Spinal cord (tissue), 10 donors: Measurements from ENCODE around the gene MEX3A. TPM values are rescaled to one million over a fixed set of nuclear protein-coding genes. Genes with fewer than 3 reads are reported as not detected.
A peak's percentile ranks its signal among the peaks of the same experiment; 100 is the strongest.
"Not testable (repeated sequence)": the region's sequence is repeated elsewhere in the genome, so short reads cannot be mapped to it uniquely, and the experiment has no call there.

Experiments used
- DNase-seq, 6 donors: peaks; one replicate each; pipeline versions ENCODE4 v3.0.0 to v3.0.0-alpha.2; 2013 to 2015; ENCODE audit warnings: low spot score in 6 of 6, low read depth in 4 of 6
- H3K27ac ChIP-seq: one replicate; pipeline ENCODE4 v1.5.1; 2013; ENCODE audit warnings: low read depth, low read length, control low read depth
- H3K27me3 ChIP-seq: one replicate; pipeline ENCODE4 v1.6.1; 2013; ENCODE audit warnings: low read length; ENCODE audit not compliant: control insufficient read depth, insufficient read depth
- H3K36me3 ChIP-seq: one replicate; pipeline ENCODE4 v1.6.1; 2013; ENCODE audit warnings: low read length; ENCODE audit not compliant: control insufficient read depth, insufficient read depth
- H3K4me1 ChIP-seq: one replicate; pipeline ENCODE4 v1.6.1; 2013; ENCODE audit warnings: low read length; ENCODE audit not compliant: control insufficient read depth, insufficient read depth
- H3K4me3 ChIP-seq: one replicate; pipeline ENCODE4 v1.5.1; 2013; ENCODE audit warnings: low read depth, low read length, control low read depth
- H3K9me3 ChIP-seq: one replicate; pipeline ENCODE4 v1.6.1; 2013; ENCODE audit warnings: low read length; ENCODE audit not compliant: control insufficient read depth, insufficient read depth
- WGBS: methylation state at CpG from one replicate; pipeline ENCODE4 v1.1.5; 2013; ENCODE audit warnings: missing lambda C conversion rate; ENCODE audit not compliant: insufficient coverage; 5-methylcytosine and 5-hydroxymethylcytosine counted together
- polyA plus RNA-seq, 2 donors: library from polyadenylated mRNA; unstranded; fragments of 120-200 nt; gene quantifications; one replicate each; pipeline ENCODE4 v1.2.1, GENCODE V29; 2013; ENCODE audit not compliant: insufficient read length in 2 of 2
- total RNA-seq, 2 donors: library from RNA; depleted of rRNA in 1 of 2; stranded (reverse); fragments of 120-200 nt in 1 of 2; fragments of >200 nt in 1 of 2; gene quantifications; one replicate each; pipeline versions ENCODE4 v1.2.3 to v1.2.4, GENCODE V29; 2013 to 2014
- donor health status: healthy.

MEX3A gene
- total and polyA plus RNA-seq, 4 donors = 5.8 to 39.3 (median 23.7) TPM

GRCh38 chr1:156119503-156120209, 37.4 kb upstream of the MEX3A start:
- H3K4me1 ChIP-seq = peaks cover 80% of the 10 kb centered on the region
- no peak for DNase-seq
- peak overlapping the region; percentile 27 for H3K27ac ChIP-seq

GRCh38 chr1:156118177-156118868, 36.1 kb upstream of the MEX3A start:
- Histone ChIP-seq H3K9me3 (no peaks in the 10 kb centered on the region), H3K4me1 (peaks cover 80% of the 10 kb centered on the region), H3K36me3 (peaks cover 26% of the 10 kb centered on the region), H3K4me3 (peak overlapping the region; percentile 9), H3K27ac (peak overlapping the region; percentile 7), H3K27me3 (no peaks in the 10 kb centered on the region)
- 90% methylated on average over 2 of the region's 8 CpGs for WGBS
- DNase-seq = no peak

More at GRCh38 chr1:156119503-156120209, 37.4 kb upstream of the MEX3A start:
- Histone ChIP-seq H3K36me3 (peaks cover 29% of the 10 kb centered on the region), H3K4me3 (no peak overlapping the region), H3K9me3 (no peaks in the 10 kb centered on the region), H3K27me3 (no peaks in the 10 kb centered on the region)
- WGBS = 75% methylated on average over 3 of the region's 3 CpGs

GRCh38 chr1:156117414-156118176, 35.3 kb upstream of the MEX3A start:
- H3K27me3 ChIP-seq = no peaks in the 10 kb centered on the region

GRCh38 chr1:156116731-156117130, 34.5 kb upstream of the MEX3A start:
- not testable (repeated sequence) for H3K9me3 ChIP-seq, DNase-seq, H3K27me3 ChIP-seq
- H3K27ac ChIP-seq = peak overlapping the region; percentile 95
- peaks cover 77% of the 10 kb centered on the region for H3K4me1 ChIP-seq
- no CpG with 5 or more reads among the region's 5 CpGs for whole genome bisulfite sequencing
- H3K4me3 ChIP-seq = peak overlapping the region; percentile 94
- H3K36me3 ChIP-seq = peaks cover 26% of the 10 kb centered on the region

More at GRCh38 chr1:156117414-156118176, 35.3 kb upstream of the MEX3A start:
- Histone ChIP-seq H3K27ac (peak overlapping the region; percentile 7), H3K9me3 (no peaks in the 10 kb centered on the region), H3K4me1 (peaks cover 77% of the 10 kb centered on the region), H3K4me3 (no peak overlapping the region), H3K36me3 (peaks cover 26% of the 10 kb centered on the region)
- DNase-seq = no peak
- WGBS = 96% methylated on average over 5 of the region's 13 CpGs

- Histone ChIP-seq H3K9me3 (no peaks in the 10 kb centered on the region), H3K4me3 (peak overlapping the region; percentile 94), H3K27me3 (no peaks in the 10 kb centered on the region), H3K4me1 (peaks cover 67% of the 10 kb centered on the region), H3K36me3 (peaks cover 22% of the 10 kb centered on the region), H3K27ac (peak overlapping the region; percentile 95)
- 13% methylated on average over 14 of the region's 19 CpGs for WGBS
- DNase-seq = peak in 2 of 6 donors; percentile 45 to 73
Measured at GRCh38 chr1:156115514-156116374, 33.5 kb upstream of the MEX3A start.

- H3K27me3 ChIP-seq = no peaks in the 10 kb centered on the region
- 3% methylated on average over 48 of the region's 49 CpGs for WGBS
- H3K4me1 ChIP-seq = peaks cover 60% of the 10 kb centered on the region
- H3K36me3 ChIP-seq = peaks cover 21% of the 10 kb centered on the region
- DNase-seq = peak in 2 of 6 donors; percentile 56 to 57
- H3K4me3 ChIP-seq = peak overlapping the region; percentile 94
- H3K27ac ChIP-seq = peak overlapping the region; percentile 95
- H3K9me3 ChIP-seq = no peaks in the 10 kb centered on the region
Measured at GRCh38 chr1:156114919-156115513, 32.8 kb upstream of the MEX3A start.

GRCh38 chr1:156114101-156114918, 32.0 kb upstream of the MEX3A start, which contains the start of gene LMNA:
Gene LMNA (plus strand): TSS chr1:156114711. CDS start chr1:156114919, 208 bp downstream.
- peak within 1 kb of the TSS; percentile 95 for H3K27ac ChIP-seq
- H3K4me1 ChIP-seq = peaks cover 56% of the 10 kb centered on the region
- H3K27me3 ChIP-seq = no peaks in the 10 kb centered on the region
- peak in 2 of 6 donors; percentile 87 to 89 for DNase-seq
- H3K9me3 ChIP-seq = no peaks in the 10 kb centered on the region
- WGBS = 3% methylated on average over 27 of the region's 37 CpGs
- peaks cover 18% of the 10 kb centered on the region for H3K36me3 ChIP-seq
- peak within 1 kb of the TSS; percentile 94 for H3K4me3 ChIP-seq

GRCh38 chr1:156113282-156113950, 31.2 kb upstream of the MEX3A start:
- H3K27ac ChIP-seq = peak overlapping the region; percentile 95
- H3K4me3 ChIP-seq = no peak overlapping the region
- peaks cover 16% of the 10 kb centered on the region for H3K36me3 ChIP-seq
- DNase-seq = peak in 1 of 6 donors; percentile 7
- H3K4me1 ChIP-seq = peaks cover 56% of the 10 kb centered on the region
- 56% methylated on average over 2 of the region's 4 CpGs for WGBS
- H3K27me3 ChIP-seq = no peaks in the 10 kb centered on the region
- H3K9me3 ChIP-seq = no peaks in the 10 kb centered on the region
